ENCODE data around the gene ARHGAP8. TPM values are rescaled to one million over a fixed set of nuclear protein-coding genes. Genes with fewer than 3 reads are reported as not detected.

The ARHGAP8 gene
- total and polyA plus RNA-seq, 2 experiments from 2014 or later: 62.8 to 64.9 TPM

GRCh38 chr22:44869196-44869595 is 116.8 kb downstream of the ARHGAP8 start (continued):
- TF ChIP-seq, protein P1, sequence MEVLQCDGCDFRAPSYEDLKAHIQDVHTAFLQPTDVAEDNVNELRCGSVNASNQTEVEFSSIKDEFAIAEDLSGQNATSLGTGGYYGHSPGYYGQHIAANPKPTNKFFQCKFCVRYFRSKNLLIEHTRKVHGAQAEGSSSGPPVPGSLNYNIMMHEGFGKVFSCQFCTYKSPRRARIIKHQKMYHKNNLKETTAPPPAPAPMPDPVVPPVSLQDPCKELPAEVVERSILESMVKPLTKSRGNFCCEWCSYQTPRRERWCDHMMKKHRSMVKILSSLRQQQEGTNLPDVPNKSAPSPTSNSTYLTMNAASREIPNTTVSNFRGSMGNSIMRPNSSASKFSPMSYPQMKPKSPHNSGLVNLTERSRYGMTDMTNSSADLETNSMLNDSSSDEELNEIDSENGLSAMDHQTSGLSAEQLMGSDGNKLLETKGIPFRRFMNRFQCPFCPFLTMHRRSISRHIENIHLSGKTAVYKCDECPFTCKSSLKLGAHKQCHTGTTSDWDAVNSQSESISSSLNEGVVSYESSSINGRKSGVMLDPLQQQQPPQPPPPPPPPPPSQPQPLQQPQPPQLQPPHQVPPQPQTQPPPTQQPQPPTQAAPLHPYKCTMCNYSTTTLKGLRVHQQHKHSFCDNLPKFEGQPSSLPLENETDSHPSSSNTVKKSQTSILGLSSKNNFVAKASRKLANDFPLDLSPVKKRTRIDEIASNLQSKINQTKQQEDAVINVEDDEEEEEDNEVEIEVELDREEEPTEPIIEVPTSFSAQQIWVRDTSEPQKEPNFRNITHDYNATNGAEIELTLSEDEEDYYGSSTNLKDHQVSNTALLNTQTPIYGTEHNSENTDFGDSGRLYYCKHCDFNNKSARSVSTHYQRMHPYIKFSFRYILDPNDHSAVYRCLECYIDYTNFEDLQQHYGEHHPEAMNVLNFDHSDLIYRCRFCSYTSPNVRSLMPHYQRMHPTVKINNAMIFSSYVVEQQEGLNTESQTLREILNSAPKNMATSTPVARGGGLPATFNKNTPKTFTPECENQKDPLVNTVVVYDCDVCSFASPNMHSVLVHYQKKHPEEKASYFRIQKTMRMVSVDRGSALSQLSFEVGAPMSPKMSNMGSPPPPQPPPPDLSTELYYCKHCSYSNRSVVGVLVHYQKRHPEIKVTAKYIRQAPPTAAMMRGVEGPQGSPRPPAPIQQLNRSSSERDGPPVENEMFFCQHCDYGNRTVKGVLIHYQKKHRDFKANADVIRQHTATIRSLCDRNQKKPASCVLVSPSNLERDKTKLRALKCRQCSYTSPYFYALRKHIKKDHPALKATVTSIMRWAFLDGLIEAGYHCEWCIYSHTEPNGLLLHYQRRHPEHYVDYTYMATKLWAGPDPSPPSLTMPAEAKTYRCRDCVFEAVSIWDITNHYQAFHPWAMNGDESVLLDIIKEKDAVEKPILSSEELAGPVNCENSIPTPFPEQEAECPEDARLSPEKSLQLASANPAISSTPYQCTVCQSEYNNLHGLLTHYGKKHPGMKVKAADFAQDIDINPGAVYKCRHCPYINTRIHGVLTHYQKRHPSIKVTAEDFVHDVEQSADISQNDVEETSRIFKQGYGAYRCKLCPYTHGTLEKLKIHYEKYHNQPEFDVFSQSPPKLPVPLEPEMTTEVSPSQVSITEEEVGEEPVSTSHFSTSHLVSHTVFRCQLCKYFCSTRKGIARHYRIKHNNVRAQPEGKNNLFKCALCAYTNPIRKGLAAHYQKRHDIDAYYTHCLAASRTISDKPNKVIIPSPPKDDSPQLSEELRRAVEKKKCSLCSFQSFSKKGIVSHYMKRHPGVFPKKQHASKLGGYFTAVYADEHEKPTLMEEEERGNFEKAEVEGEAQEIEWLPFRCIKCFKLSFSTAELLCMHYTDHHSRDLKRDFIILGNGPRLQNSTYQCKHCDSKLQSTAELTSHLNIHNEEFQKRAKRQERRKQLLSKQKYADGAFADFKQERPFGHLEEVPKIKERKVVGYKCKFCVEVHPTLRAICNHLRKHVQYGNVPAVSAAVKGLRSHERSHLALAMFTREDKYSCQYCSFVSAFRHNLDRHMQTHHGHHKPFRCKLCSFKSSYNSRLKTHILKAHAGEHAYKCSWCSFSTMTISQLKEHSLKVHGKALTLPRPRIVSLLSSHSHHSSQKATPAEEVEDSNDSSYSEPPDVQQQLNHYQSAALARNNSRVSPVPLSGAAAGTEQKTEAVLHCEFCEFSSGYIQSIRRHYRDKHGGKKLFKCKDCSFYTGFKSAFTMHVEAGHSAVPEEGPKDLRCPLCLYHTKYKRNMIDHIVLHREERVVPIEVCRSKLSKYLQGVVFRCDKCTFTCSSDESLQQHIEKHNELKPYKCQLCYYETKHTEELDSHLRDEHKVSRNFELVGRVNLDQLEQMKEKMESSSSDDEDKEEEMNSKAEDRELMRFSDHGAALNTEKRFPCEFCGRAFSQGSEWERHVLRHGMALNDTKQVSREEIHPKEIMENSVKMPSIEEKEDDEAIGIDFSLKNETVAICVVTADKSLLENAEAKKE (CRISPR knock-in tag; IDR thresholded peaks at IDR 0.05): no peak
- TF ChIP-seq STAT1 (IDR thresholded peaks at IDR 0.05; ENCODE audit: unreplicated experiment): no peak
- TF ChIP-seq JUNB (IDR thresholded peaks at IDR 0.05; ENCODE audit: unreplicated experiment): no peak

DNA sequence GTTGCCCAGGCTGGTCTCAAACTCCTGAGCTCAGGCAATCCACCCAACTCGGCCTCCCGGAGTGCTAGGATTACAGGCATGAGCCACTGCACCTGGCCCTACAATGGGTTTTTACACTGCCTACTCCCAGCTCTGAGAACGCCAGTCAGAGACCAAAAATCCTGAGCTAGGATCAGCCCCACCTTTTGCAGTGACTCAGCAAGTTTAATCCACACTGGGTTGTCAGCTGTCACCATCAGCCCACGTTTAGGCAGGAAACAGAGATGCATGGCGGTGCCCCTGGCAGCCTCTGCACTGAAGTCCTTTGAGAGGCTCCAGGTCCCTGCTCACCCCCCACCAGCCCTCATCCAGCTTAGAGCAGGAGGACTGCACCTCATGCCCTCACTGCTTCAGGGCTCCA is 117.6 kb downstream of the ARHGAP8 start:
- peaks cover 16% of the 10 kb centered on the region for H3K9me3 Mint-ChIP-seq
- Histone ChIP-seq H4K20me1 (replicated peaks; ENCODE audit: insufficient read depth) (no peaks in the 10 kb centered on the region; the same call in 1 of the 2 replicates), H3K9me2 (ENCODE audit: insufficient read depth) (no peaks in the 10 kb centered on the region), H3K36me3 (ENCODE audit: insufficient read depth) (no peaks in the 10 kb centered on the region), H3F3A (replicated peaks; ENCODE audit: low read depth) (no peaks in the 10 kb centered on the region), H3K4me2 (no peak overlapping the region), H3K27ac (ENCODE audit: low read depth) (no peak overlapping the region), H3K4me1 (ENCODE audit: insufficient read depth) (peaks cover 3% of the 10 kb centered on the region; the same call in 1 of the 2 replicates), H2AFZ (no peak overlapping the region), H3K4me3 (no peak overlapping the region), H3K79me2 (replicated peaks; ENCODE audit: insufficient read depth) (no peaks in the 10 kb centered on the region), H3K27me3 (ENCODE audit: insufficient read depth) (no peaks in the 10 kb centered on the region)
- peaks cover 19% of the 10 kb centered on the region for H3K36me3 Mint-ChIP-seq (ENCODE audit: low read depth)
- peak; percentile 29 for DNase-seq (ENCODE audit: low spot score)
- H3K27me3 Mint-ChIP-seq (ENCODE audit: insufficient read depth, low read depth, poor library complexity): peaks cover 14% of the 10 kb centered on the region
- ATAC-seq: peak; percentile 46
- H3K27ac Mint-ChIP-seq: no peak overlapping the region
- H3K4me1 Mint-ChIP-seq: peaks cover 13% of the 10 kb centered on the region
- H3K4me3 Mint-ChIP-seq: no peak overlapping the region
- no peak for TF ChIP-seq CREB1 (CRISPR knock-in tag; IDR thresholded peaks at IDR 0.05; ENCODE audit: low read depth)
- no peak for TF ChIP-seq EZH2phosphoT487 (IDR thresholded peaks at IDR 0.05; ENCODE audit: unreplicated experiment)
- no peak for TF ChIP-seq JUNB (IDR thresholded peaks at IDR 0.05; ENCODE audit: unreplicated experiment)
- no peak for TF ChIP-seq NANOG (IDR thresholded peaks at IDR 0.05; ENCODE audit: borderline replicate concordance)
- TF ChIP-seq, protein P2, sequence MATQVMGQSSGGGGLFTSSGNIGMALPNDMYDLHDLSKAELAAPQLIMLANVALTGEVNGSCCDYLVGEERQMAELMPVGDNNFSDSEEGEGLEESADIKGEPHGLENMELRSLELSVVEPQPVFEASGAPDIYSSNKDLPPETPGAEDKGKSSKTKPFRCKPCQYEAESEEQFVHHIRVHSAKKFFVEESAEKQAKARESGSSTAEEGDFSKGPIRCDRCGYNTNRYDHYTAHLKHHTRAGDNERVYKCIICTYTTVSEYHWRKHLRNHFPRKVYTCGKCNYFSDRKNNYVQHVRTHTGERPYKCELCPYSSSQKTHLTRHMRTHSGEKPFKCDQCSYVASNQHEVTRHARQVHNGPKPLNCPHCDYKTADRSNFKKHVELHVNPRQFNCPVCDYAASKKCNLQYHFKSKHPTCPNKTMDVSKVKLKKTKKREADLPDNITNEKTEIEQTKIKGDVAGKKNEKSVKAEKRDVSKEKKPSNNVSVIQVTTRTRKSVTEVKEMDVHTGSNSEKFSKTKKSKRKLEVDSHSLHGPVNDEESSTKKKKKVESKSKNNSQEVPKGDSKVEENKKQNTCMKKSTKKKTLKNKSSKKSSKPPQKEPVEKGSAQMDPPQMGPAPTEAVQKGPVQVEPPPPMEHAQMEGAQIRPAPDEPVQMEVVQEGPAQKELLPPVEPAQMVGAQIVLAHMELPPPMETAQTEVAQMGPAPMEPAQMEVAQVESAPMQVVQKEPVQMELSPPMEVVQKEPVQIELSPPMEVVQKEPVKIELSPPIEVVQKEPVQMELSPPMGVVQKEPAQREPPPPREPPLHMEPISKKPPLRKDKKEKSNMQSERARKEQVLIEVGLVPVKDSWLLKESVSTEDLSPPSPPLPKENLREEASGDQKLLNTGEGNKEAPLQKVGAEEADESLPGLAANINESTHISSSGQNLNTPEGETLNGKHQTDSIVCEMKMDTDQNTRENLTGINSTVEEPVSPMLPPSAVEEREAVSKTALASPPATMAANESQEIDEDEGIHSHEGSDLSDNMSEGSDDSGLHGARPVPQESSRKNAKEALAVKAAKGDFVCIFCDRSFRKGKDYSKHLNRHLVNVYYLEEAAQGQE (IDR thresholded peaks at IDR 0.05; ENCODE audit: unreplicated experiment): no peak
- TF ChIP-seq STAT1 (IDR thresholded peaks at IDR 0.05; ENCODE audit: unreplicated experiment): no peak
- TF ChIP-seq, protein P3, sequence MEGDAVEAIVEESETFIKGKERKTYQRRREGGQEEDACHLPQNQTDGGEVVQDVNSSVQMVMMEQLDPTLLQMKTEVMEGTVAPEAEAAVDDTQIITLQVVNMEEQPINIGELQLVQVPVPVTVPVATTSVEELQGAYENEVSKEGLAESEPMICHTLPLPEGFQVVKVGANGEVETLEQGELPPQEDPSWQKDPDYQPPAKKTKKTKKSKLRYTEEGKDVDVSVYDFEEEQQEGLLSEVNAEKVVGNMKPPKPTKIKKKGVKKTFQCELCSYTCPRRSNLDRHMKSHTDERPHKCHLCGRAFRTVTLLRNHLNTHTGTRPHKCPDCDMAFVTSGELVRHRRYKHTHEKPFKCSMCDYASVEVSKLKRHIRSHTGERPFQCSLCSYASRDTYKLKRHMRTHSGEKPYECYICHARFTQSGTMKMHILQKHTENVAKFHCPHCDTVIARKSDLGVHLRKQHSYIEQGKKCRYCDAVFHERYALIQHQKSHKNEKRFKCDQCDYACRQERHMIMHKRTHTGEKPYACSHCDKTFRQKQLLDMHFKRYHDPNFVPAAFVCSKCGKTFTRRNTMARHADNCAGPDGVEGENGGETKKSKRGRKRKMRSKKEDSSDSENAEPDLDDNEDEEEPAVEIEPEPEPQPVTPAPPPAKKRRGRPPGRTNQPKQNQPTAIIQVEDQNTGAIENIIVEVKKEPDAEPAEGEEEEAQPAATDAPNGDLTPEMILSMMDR (conservative IDR thresholded peaks at IDR 0.05; ENCODE audit: low read depth in 2 of 2): no peak
- no peak for TF ChIP-seq ZNF114 (CRISPR knock-in tag; IDR thresholded peaks at IDR 0.05)
